Lung microvascular endothelial cell (primary cell): ENCODE results near the gene C1QTNF12. TPM values are rescaled to one million over a fixed set of nuclear protein-coding genes. Genes with fewer than 3 reads are reported as not detected.
"Not testable (repeated sequence)": the region's sequence is repeated elsewhere in the genome, so short reads cannot be mapped to it uniquely, and the experiment has no call there.

Experiments
- DNase-seq, 2 donors: peaks; one replicate each; pipeline versions ENCODE4 v3.0.0 to v3.0.0-alpha.2; 2010; ENCODE audit warnings: low read depth in 2 of 2
- total RNA-seq: library from RNA; depleted of rRNA; stranded (reverse); fragments of >200 nt; gene quantifications from 2 replicates; pipeline ENCODE4 v1.2.1, GENCODE V29; 2014

Gene C1QTNF12
- total RNA-seq, 1 donor from 2014 or later = 0.20 TPM

GRCh38 chr1:1259951-1260600, 13.6 kb upstream of the C1QTNF12 start:
- DNase-seq = no peak

- DNase-seq = no peak
Measured at GRCh38 chr1:1259540-1259939, 13.0 kb upstream of the C1QTNF12 start.

GRCh38 chr1:1259119-1259488, 12.6 kb upstream of the C1QTNF12 start:
- no peak for DNase-seq

- no peak for DNase-seq
Measured at GRCh38 chr1:1256956-1257871, 10.7 kb upstream of the C1QTNF12 start.

GRCh38 chr1:1255611-1256010, 9.1 kb upstream of the C1QTNF12 start:
- DNase-seq = no peak

- DNase-seq = no peak
Measured at GRCh38 chr1:1255078-1255477, 8.6 kb upstream of the C1QTNF12 start.

GRCh38 chr1:1254667-1254998, 8.1 kb upstream of the C1QTNF12 start:
- DNase-seq = no peak

GRCh38 chr1:1253972-1254666, 7.6 kb upstream of the C1QTNF12 start:
- no peak for DNase-seq

- DNase-seq = no peak
Measured at GRCh38 chr1:1253314-1253713, 6.8 kb upstream of the C1QTNF12 start.

- peak in 1 of 2 donors; percentile 78 for DNase-seq
Measured at GRCh38 chr1:1250786-1251284, 4.3 kb upstream of the C1QTNF12 start.

GRCh38 chr1:1248009-1248913, 1.7 kb upstream of the C1QTNF12 start:
- not testable (repeated sequence) for DNase-seq

- no peak for DNase-seq
Measured at GRCh38 chr1:1247341-1247913, 905 bp upstream of the C1QTNF12 start.

GRCh38 chr1:1245817-1246576, 525 bp downstream of the C1QTNF12 start:
- DNase-seq = no peak

GRCh38 chr1:1245178-1245816, 1.2 kb downstream of the C1QTNF12 start:
- DNase-seq = no peak

GRCh38 chr1:1244192-1244811, 2.2 kb downstream of the C1QTNF12 start:
- peak in 1 of 2 donors; percentile 35 for DNase-seq

- no peak for DNase-seq
Measured at GRCh38 chr1:1243807-1244191, 2.7 kb downstream of the C1QTNF12 start.

GRCh38 chr1:1243266-1243660, 3.3 kb downstream of the C1QTNF12 start:
- DNase-seq = no peak

- no peak for DNase-seq
Measured at GRCh38 chr1:1242461-1243265, 3.9 kb downstream of the C1QTNF12 start.
